HG03457 (cell line): ENCODE results near the gene CDPF1.

Source experiments
- ATAC-seq: cut with Tn5 transposase; IDR thresholded peaks from one replicate; pipeline ENCODE4 v1.9.1; 2021; ENCODE audit warnings: moderate number of reproducible peaks; ENCODE audit not compliant: unreplicated experiment

Gene CDPF1

GRCh38 chr22:46250035-46250782 lies at the start of gene CDPF1:
CDPF1 (minus strand) TSS chr22:46250293; CDS start chr22:46248284, 2,009 bp downstream.
- ATAC-seq, result peak; percentile 71

GRCh38 chr22:46299101-46299500 lies 49.0 kb upstream of the CDPF1 start:
- ATAC-seq, result no peak

- ATAC-seq, result peak; percentile 14
These were observed 47.2 kb upstream of the CDPF1 start for GRCh38 chr22:46297151-46297812.

- ATAC-seq, result peak; percentile 85
These were observed 46.4 kb upstream of the CDPF1 start, which contains the start of gene GTSE1 for GRCh38 chr22:46296257-46297150. GTSE1 (plus strand) TSS chr22:46296870; CDS start chr22:46297401, 531 bp downstream.

- no peak for ATAC-seq
These were observed 45.3 kb upstream of the CDPF1 start for GRCh38 chr22:46295277-46295971.

GRCh38 chr22:46294784-46295183 lies 44.7 kb upstream of the CDPF1 start:
- ATAC-seq, result no peak

GRCh38 chr22:46293577-46294260 lies 43.6 kb upstream of the CDPF1 start:
- ATAC-seq, result no peak

- no peak for ATAC-seq
These were observed 42.6 kb upstream of the CDPF1 start for GRCh38 chr22:46292732-46293131.

- no peak for ATAC-seq
These were observed 42.1 kb upstream of the CDPF1 start for GRCh38 chr22:46292173-46292572.

- no peak for ATAC-seq
These were observed 41.0 kb upstream of the CDPF1 start for GRCh38 chr22:46290843-46291785.

- ATAC-seq, result no peak
These were observed 40.2 kb upstream of the CDPF1 start for GRCh38 chr22:46290121-46290842.

GRCh38 chr22:46289244-46289891 lies 39.3 kb upstream of the CDPF1 start:
- no peak for ATAC-seq

GRCh38 chr22:46288846-46289243 lies 38.8 kb upstream of the CDPF1 start:
- no peak for ATAC-seq

GRCh38 chr22:46287873-46288751 lies 38.0 kb upstream of the CDPF1 start:
- no peak for ATAC-seq

- ATAC-seq, result no peak
These were observed 37.1 kb upstream of the CDPF1 start for GRCh38 chr22:46286941-46287872.

GRCh38 chr22:46286006-46286405 lies 35.9 kb upstream of the CDPF1 start:
- no peak for ATAC-seq
